Measurements from ENCODE around the gene RILPL2.
"Not testable (repeated sequence)": the region's sequence is repeated elsewhere in the genome, so short reads cannot be mapped to it uniquely, and the experiment has no call there.

The RILPL2 gene

GRCh38 chr12:123382684-123383083, 53.8 kb downstream of the RILPL2 start:
- no peak for DNase-seq (ENCODE audit: low spot score)

- no peak for DNase-seq (ENCODE audit: low spot score)
Observed at GRCh38 chr12:123379391-123379790, 57.1 kb downstream of the RILPL2 start.

- not testable (repeated sequence) for DNase-seq (ENCODE audit: low spot score)
Observed at GRCh38 chr12:123372415-123372814, 64.1 kb downstream of the RILPL2 start.

GRCh38 chr12:123371667-123372368, 64.7 kb downstream of the RILPL2 start:
- DNase-seq (ENCODE audit: low spot score): not testable (repeated sequence)

- no peak for DNase-seq (ENCODE audit: low spot score)
Observed at GRCh38 chr12:123369229-123369628, 67.3 kb downstream of the RILPL2 start.

- DNase-seq (ENCODE audit: low spot score): not testable (repeated sequence)
Observed at GRCh38 chr12:123368431-123368830, 68.1 kb downstream of the RILPL2 start.

GRCh38 chr12:123367511-123367910, 69.0 kb downstream of the RILPL2 start:
- no peak for DNase-seq (ENCODE audit: low spot score)

Data from RKO (cell line).